ENCODE results near the gene MMP23B.

Gene MMP23B

DNA sequence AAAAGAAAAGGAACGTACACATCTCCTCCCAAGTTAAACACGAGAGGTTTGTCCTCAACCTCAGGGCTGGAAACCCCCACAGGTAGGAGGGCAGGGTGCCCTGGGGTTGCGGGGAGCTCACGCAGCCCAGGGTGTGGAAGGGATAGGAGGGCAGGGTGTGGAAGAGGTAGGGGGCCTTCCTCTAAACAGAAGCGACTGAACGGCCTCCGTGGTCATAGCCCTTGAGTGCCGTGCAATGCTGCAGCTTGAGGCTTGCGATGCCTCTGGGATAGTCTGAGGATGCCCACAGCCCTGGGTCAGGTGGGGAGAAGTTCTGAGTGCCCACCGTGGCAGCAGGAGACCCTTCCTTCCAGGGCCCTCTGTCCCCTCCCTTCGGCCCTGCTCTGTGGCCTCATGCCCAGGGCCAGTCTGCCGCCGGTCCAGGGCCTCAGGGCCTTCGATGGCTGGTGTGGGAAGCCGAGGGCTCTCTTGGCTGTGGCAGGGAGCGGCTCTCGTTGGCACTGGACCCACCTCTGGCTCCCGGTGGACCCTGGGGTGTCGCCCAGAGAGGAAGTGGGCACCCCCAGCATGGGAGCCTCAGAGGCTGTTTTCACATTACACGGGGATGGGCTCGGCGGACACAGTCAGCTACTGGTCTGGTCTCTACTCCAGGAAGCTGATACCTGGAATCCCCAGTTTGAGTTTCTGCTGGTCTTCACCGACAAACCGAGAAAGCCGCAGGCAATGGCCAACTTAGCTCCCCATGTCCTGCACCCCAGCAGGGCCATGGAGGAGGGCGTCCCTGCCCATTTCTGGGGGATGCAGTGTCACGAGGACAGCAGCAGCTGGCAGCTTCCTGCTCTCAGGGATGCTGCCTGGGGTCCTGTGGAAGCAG lies 33.2 kb downstream of the MMP23B start:
- Histone ChIP-seq H3K9me3 (ENCODE audit: insufficient read depth, low read length) (no peaks in the 10 kb centered on the region), H3K4me3 (ENCODE audit: insufficient read length, low read depth) (no peak overlapping the region), H3K9ac (ENCODE audit: insufficient read length, low read depth) (no peak overlapping the region), H3K27me3 (ENCODE audit: insufficient read depth, insufficient read length) (no peaks in the 10 kb centered on the region), H3K36me3 (ENCODE audit: insufficient read depth, insufficient read length, low read length) (peaks cover 34% of the 10 kb centered on the region), H3K4me1 (ENCODE audit: insufficient read depth, insufficient read length) (no peaks in the 10 kb centered on the region)
- TF ChIP-seq YY1 (IDR thresholded peaks at IDR 0.05; ENCODE audit: insufficient read depth, insufficient read length) = no peak
- TF ChIP-seq ZNF274 (IDR thresholded peaks at IDR 0.05; ENCODE audit: low read depth, low read length) = no peak
- TF ChIP-seq SUZ12 (IDR thresholded peaks at IDR 0.05; ENCODE audit: extremely low read depth, insufficient read depth, insufficient read length) = no peak
- no peak for DNase-seq (ENCODE audit: low read depth, low spot score)

DNA sequence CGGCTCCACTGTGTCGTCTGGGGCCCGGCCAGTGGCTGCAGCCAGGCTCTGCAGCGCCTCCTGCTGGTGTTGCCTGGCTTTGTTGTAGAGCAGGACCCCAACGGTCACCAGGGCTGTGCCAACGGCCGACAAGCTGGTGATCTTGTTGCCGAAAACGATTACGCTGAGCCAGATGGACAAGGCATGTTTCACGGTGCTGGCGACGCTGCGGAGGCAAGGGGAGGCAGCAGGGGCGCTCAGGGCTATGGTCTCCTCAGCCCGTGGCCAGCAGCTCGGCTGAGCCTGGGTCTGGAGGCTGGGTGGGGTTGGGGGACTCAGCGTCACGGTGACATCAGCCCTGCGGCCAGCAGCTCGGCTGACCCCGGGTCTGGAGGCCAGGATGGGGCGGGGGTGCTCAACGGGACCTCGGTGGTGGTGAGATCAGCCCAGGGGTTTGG lies 33.9 kb downstream of the MMP23B start:
- no peak overlapping the region for H3K9ac ChIP-seq (ENCODE audit: insufficient read length, low read depth)
- DNase-seq (ENCODE audit: low read depth, low spot score) = no peak
- no peak for TF ChIP-seq ZNF274 (IDR thresholded peaks at IDR 0.05; ENCODE audit: low read depth, low read length)
- TF ChIP-seq YY1 (IDR thresholded peaks at IDR 0.05; ENCODE audit: insufficient read depth, insufficient read length) = no peak
- no peak for TF ChIP-seq SUZ12 (IDR thresholded peaks at IDR 0.05; ENCODE audit: extremely low read depth, insufficient read depth, insufficient read length)
- peaks cover 36% of the 10 kb centered on the region for H3K36me3 ChIP-seq (ENCODE audit: insufficient read depth, insufficient read length, low read length)
- no peaks in the 10 kb centered on the region for H3K27me3 ChIP-seq (ENCODE audit: insufficient read depth, insufficient read length)
- no peaks in the 10 kb centered on the region for H3K9me3 ChIP-seq (ENCODE audit: insufficient read depth, low read length)
- no peak overlapping the region for H3K4me3 ChIP-seq (ENCODE audit: insufficient read length, low read depth)
- H3K4me1 ChIP-seq (ENCODE audit: insufficient read depth, insufficient read length) = no peaks in the 10 kb centered on the region

DNA sequence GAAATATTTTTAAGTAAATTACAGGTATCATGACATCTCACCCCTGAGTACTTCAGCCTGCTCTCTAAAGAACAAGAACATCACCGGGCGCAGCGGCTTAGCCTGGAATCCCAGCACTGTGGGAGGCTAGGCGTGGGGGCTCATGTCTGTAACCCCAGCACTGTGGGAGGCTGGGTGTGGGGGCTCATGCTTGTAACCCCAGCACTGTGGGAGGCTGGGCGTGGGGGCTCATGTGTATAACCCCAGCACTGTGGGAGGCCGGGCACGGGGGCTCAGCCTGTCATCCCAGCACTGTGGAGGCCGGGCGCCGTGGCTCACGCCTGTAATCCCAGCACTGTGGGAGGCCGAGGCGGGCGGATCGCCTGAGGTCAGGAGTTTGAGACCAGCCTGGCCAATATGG lies 34.6 kb downstream of the MMP23B start:
- DNase-seq (ENCODE audit: low read depth, low spot score) = no peak
- no peak for TF ChIP-seq ZNF274 (IDR thresholded peaks at IDR 0.05; ENCODE audit: low read depth, low read length)
- TF ChIP-seq YY1 (IDR thresholded peaks at IDR 0.05; ENCODE audit: insufficient read depth, insufficient read length) = no peak
- no peak for TF ChIP-seq SUZ12 (IDR thresholded peaks at IDR 0.05; ENCODE audit: extremely low read depth, insufficient read depth, insufficient read length)
- Histone ChIP-seq H3K9me3 (ENCODE audit: insufficient read depth, low read length) (no peaks in the 10 kb centered on the region), H3K27me3 (ENCODE audit: insufficient read depth, insufficient read length) (no peaks in the 10 kb centered on the region), H3K36me3 (ENCODE audit: insufficient read depth, insufficient read length, low read length) (peaks cover 43% of the 10 kb centered on the region), H3K4me3 (ENCODE audit: insufficient read length, low read depth) (no peak overlapping the region), H3K9ac (ENCODE audit: insufficient read length, low read depth) (no peak overlapping the region), H3K4me1 (ENCODE audit: insufficient read depth, insufficient read length) (peaks cover 2% of the 10 kb centered on the region)

DNA sequence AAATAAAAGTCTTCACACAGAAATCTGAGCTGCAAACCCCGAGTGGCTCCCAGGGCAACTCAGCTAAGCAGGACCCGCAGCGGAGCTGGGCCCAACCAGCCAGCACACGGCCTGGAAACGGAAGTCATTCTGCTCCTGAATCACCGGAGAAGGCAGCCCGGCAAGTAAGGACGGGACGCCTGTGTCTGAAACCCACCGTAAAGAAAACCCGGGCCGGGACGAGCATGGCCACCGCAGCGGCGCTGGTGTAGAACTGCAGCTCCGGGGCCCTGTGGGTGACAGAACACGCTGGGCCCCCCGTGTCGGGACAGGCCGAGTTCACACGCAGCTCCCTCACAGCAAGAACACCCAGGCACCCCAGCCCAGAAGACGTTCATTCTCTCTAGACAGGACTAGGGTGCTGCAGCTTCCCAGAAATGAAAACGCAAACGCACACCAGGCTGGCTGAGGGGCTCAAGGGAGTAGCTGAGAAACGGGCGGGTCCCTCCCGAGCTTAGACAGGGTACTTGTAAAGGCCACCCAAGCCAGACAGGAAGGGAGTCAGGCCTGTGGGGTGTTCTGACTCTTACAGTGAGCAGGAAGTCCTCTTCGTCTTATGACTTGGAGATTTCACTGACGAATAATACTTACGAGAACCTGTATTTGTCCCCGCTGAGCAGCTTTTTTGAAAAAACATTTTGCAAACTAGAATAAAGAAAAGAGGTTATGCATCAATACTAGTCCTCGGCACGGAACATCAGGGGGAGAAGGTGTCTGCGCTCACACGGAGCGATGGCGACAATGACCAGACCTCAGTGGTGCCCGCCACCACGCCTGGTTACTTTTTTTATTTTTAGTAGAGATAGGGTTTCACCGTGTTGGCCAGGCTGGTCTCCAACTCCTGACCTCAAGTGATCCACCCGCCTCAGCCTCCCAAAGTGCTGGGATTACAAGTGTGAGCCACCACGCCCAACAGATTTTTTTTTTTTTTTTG lies 37.8 kb downstream of the MMP23B start:
- Histone ChIP-seq H3K36me3 (ENCODE audit: insufficient read depth, insufficient read length, low read length) (peaks cover 46% of the 10 kb centered on the region), H3K9ac (ENCODE audit: insufficient read length, low read depth) (no peak overlapping the region), H3K9me3 (ENCODE audit: insufficient read depth, low read length) (no peaks in the 10 kb centered on the region)

DNA sequence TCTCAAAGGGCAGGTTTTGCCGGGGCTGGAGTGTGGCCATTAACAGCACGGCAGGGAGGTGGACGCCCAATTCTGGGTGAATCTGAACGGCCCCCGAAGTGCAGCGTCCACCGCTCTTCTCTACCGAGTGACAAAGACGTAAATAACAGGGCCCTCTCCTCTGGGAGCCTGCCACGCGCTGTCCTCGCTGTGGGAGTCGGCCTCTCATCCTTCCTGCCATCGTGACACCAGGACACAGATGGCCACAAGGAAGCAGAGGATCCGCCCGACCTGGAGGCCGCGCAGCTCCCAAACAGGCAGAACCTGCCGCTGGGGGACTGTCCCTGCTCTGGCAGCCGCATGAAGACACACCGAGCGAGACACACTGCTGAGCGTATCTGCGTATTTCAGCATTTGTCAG lies 38.9 kb downstream of the MMP23B start:
- no peak for DNase-seq (ENCODE audit: low read depth, low spot score)
- Histone ChIP-seq H3K9me3 (ENCODE audit: insufficient read depth, low read length) (no peaks in the 10 kb centered on the region), H3K4me3 (ENCODE audit: insufficient read length, low read depth) (no peak overlapping the region), H3K4me1 (ENCODE audit: insufficient read depth, insufficient read length) (peaks cover 2% of the 10 kb centered on the region), H3K36me3 (ENCODE audit: insufficient read depth, insufficient read length, low read length) (peaks cover 36% of the 10 kb centered on the region), H3K27me3 (ENCODE audit: insufficient read depth, insufficient read length) (no peaks in the 10 kb centered on the region), H3K9ac (ENCODE audit: insufficient read length, low read depth) (no peak overlapping the region)
- TF ChIP-seq SUZ12 (IDR thresholded peaks at IDR 0.05; ENCODE audit: extremely low read depth, insufficient read depth, insufficient read length) (no peak), YY1 (IDR thresholded peaks at IDR 0.05; ENCODE audit: insufficient read depth, insufficient read length) (no peak), ZNF274 (IDR thresholded peaks at IDR 0.05; ENCODE audit: low read depth, low read length) (no peak)

More for the DNA sequence above, 37.8 kb downstream of the MMP23B start:
- TF ChIP-seq YY1 (IDR thresholded peaks at IDR 0.05; ENCODE audit: insufficient read depth, insufficient read length) = no peak
- no peak for TF ChIP-seq SUZ12 (IDR thresholded peaks at IDR 0.05; ENCODE audit: extremely low read depth, insufficient read depth, insufficient read length)
- TF ChIP-seq ZNF274 (IDR thresholded peaks at IDR 0.05; ENCODE audit: low read depth, low read length) = no peak
- no peak for DNase-seq (ENCODE audit: low read depth, low spot score)
- H3K4me1 ChIP-seq (ENCODE audit: insufficient read depth, insufficient read length) = peaks cover 2% of the 10 kb centered on the region
- H3K27me3 ChIP-seq (ENCODE audit: insufficient read depth, insufficient read length) = no peaks in the 10 kb centered on the region
- H3K4me3 ChIP-seq (ENCODE audit: insufficient read length, low read depth) = no peak overlapping the region

DNA sequence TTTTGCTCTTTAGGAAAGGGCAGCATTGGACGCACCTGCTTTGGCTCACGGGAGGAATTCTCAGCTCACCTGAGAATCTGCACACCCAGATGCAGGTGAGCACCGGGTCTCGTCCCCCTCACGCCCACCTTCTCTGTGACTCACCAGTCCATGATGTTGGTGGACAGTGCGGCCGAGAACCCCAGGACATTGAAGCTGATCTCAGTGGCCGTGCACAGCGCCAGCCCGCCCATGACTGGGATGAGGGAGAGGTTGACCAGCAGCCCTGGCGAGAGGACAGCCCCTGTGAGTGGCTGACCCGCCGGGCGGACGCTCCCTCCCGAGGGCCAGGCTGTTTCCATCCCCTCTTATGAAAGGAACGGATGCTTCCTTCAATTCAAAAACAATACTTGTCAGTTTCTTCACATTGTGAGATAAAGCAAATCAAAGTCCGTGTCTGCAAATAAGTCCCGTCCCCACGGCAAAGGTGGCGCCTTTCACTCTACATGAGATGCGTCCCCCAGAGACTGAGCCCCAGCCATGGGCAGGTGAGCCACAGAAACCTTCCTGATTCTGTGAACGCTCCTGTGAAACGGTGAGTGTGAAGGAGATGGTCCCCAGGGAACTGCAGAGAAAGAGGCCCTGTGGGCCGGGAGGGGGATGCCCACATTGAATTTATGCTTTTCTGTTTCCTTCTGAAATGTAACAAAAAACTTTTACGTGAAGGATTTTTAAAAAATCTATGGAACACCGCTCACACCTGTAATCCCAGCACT lies 39.6 kb downstream of the MMP23B start:
- TF ChIP-seq SUZ12 (IDR thresholded peaks at IDR 0.05; ENCODE audit: extremely low read depth, insufficient read depth, insufficient read length) (no peak), YY1 (IDR thresholded peaks at IDR 0.05; ENCODE audit: insufficient read depth, insufficient read length) (no peak), ZNF274 (IDR thresholded peaks at IDR 0.05; ENCODE audit: low read depth, low read length) (no peak)
- Histone ChIP-seq H3K4me1 (ENCODE audit: insufficient read depth, insufficient read length) (peaks cover 2% of the 10 kb centered on the region), H3K9me3 (ENCODE audit: insufficient read depth, low read length) (no peaks in the 10 kb centered on the region), H3K27me3 (ENCODE audit: insufficient read depth, insufficient read length) (no peaks in the 10 kb centered on the region), H3K4me3 (ENCODE audit: insufficient read length, low read depth) (no peak overlapping the region), H3K36me3 (ENCODE audit: insufficient read depth, insufficient read length, low read length) (peaks cover 29% of the 10 kb centered on the region), H3K9ac (ENCODE audit: insufficient read length, low read depth) (no peak overlapping the region)
- no peak for DNase-seq (ENCODE audit: low read depth, low spot score)
